OCI-LY1 (cell line): ENCODE results near the gene IMPDH2.

ENCODE experiments used
- H2AFZ ChIP-seq: fragments of 200-600 bp; sonication (generic), shearing (Covaris generic); 2 replicates; pipeline ENCODE4 v1.6.0; 2014; ENCODE audit warnings: antibody characterized with exemption, mild to moderate bottlenecking, low read length
- H3F3A ChIP-seq: fragments of 200-600 bp; sonication (generic), shearing (Covaris generic); 2 replicates; pipeline ENCODE4 v1.6.0; 2014; ENCODE audit warnings: mild to moderate bottlenecking, antibody characterized with exemption, low read length, moderate library complexity; ENCODE audit not compliant: insufficient read depth
- H3K27ac ChIP-seq: fragments of 200-600 bp; sonication (generic); 2 replicates; pipeline ENCODE4 v1.5.1; 2014; ENCODE audit warnings: low read length, mixed run types, mild to moderate bottlenecking, low read depth; ENCODE audit not compliant: poor library complexity, severe bottlenecking
- H3K27me3 ChIP-seq: fragments of 200-600 bp; sonication (generic); 2 replicates; pipeline ENCODE4 v1.6.0; 2014; ENCODE audit warnings: antibody characterized with exemption, mild to moderate bottlenecking, low read length, moderate library complexity; ENCODE audit not compliant: insufficient read depth
- H3K36me3 ChIP-seq: fragments of 200-600 bp; sonication (generic); 2 replicates; pipeline ENCODE4 v1.6.1; 2014; ENCODE audit warnings: mild to moderate bottlenecking, antibody characterized with exemption, low read length, moderate library complexity, mixed read lengths; ENCODE audit not compliant: insufficient read depth
- H3K4me1 ChIP-seq: fragments of 200-600 bp; sonication (generic); 2 replicates; pipeline ENCODE4 v1.5.1; 2014; ENCODE audit warnings: mild to moderate bottlenecking, low read length, moderate library complexity; ENCODE audit not compliant: insufficient read depth, severe bottlenecking
- H3K4me2 ChIP-seq: fragments of 200-600 bp; sonication (generic), shearing (Covaris generic); 2 replicates; pipeline ENCODE4 v1.6.1; 2014; ENCODE audit warnings: low read length
- H3K4me3 ChIP-seq: fragments of 200-600 bp; sonication (generic); 2 replicates; pipeline ENCODE4 v1.5.1; 2014; ENCODE audit warnings: low read length, low read depth, mild to moderate bottlenecking, mixed read lengths; ENCODE audit not compliant: poor library complexity, severe bottlenecking
- H3K79me2 ChIP-seq: fragments of 200-600 bp; shearing (Covaris generic); 2 replicates; pipeline ENCODE4 v1.6.1; 2016; ENCODE audit warnings: mixed run types, low read length, mixed read lengths; ENCODE audit not compliant: insufficient read depth
- H3K9ac ChIP-seq: fragments of 200-600 bp; sonication (generic), shearing (Covaris generic); 2 replicates; pipeline ENCODE4 v1.6.1; 2014; ENCODE audit warnings: mild to moderate bottlenecking, low read length, mixed read lengths
- H3K9me2 ChIP-seq: fragments of 200-600 bp; sonication (generic), shearing (Covaris generic); 2 replicates; pipeline ENCODE4 v1.6.1; 2014; ENCODE audit warnings: low read depth, mild to moderate bottlenecking, low read length, mixed read lengths
- H3K9me3 ChIP-seq: fragments of 200-600 bp; shearing (Covaris generic); 2 replicates; pipeline ENCODE4 v1.6.1; 2014; ENCODE audit warnings: low read length, mixed read lengths
- H4K20me1 ChIP-seq: fragments of 200-600 bp; sonication (generic), shearing (Covaris generic); 2 replicates; pipeline ENCODE4 v1.6.0; 2016; ENCODE audit warnings: mild to moderate bottlenecking, low read length; ENCODE audit not compliant: insufficient read depth
- EZH2 ChIP-seq: fragments of 200-600 bp; sonication (generic), shearing (Covaris generic); IDR thresholded peaks from 2 replicates; pipeline ENCODE4 v1.8.0; 2017; ENCODE audit warnings: borderline replicate concordance, mixed run types, mild to moderate bottlenecking, antibody characterized with exemption, low read length, moderate library complexity, mixed read lengths
- TF ChIP-seq, protein P1 (sequence below): fragments of 200-600 bp; sonication (generic), shearing (Covaris generic); IDR thresholded peaks from 2 replicates; pipeline ENCODE4 v1.5.1; 2017; ENCODE audit warnings: mild to moderate bottlenecking, antibody characterized with exemption, low read length, moderate library complexity, mixed read lengths

The IMPDH2 gene

DNA sequence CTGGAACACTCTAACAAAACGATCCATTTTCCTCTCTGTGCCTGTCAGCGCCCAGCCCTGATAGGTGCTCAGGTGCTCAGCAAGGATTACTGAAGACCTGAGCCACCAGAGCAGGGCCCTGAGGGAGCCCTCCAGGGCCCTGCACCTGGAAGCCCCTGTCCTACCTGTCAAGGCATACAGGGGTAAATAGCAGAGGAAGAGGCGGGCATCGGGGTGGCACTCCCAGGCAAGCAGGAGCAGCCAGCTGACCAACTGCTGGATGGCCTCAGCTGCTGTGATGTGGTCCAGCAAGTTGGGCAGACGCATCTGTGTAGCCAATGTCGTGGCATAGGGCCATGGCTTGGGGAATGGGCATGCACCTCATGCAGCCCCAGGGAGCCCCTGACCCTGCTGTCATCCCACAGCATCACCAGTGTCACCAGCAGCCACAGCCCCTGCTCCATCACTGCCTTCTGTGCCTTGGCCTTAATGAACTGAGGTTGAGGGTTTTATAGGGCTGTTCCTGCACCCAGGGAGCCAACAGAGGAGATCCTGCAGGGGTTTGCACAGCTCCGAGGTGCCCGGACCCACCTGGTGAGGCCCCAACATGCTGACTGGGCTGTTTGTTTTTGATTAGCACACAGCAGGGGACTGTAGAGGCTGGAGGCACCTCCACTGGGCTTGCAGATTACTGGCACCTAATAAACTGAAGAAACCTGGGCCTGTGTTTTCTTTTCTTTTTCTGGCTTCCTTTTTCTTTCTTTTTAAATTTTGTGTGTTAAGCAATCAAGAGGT, 29.9 kb downstream of the IMPDH2 start:
- Histone ChIP-seq H3K9me3 (no peaks in the 10 kb centered on the region), H3K79me2 (no peaks in the 10 kb centered on the region), H3K27me3 (no peaks in the 10 kb centered on the region), H3K36me3 (peaks cover 14% of the 10 kb centered on the region; the same call in 1 of the 2 replicates), H3K4me3 (no peak overlapping the region), H3K4me2 (no peak overlapping the region), H3K27ac (no peak overlapping the region), H3K4me1 (no peaks in the 10 kb centered on the region), H3K9me2 (no peaks in the 10 kb centered on the region), H3K9ac (no peak overlapping the region), H3F3A (no peaks in the 10 kb centered on the region), H4K20me1 (no peaks in the 10 kb centered on the region), H2AFZ (no peak overlapping the region)
- TF ChIP-seq EZH2: no peak
- TF ChIP-seq, protein P1, sequence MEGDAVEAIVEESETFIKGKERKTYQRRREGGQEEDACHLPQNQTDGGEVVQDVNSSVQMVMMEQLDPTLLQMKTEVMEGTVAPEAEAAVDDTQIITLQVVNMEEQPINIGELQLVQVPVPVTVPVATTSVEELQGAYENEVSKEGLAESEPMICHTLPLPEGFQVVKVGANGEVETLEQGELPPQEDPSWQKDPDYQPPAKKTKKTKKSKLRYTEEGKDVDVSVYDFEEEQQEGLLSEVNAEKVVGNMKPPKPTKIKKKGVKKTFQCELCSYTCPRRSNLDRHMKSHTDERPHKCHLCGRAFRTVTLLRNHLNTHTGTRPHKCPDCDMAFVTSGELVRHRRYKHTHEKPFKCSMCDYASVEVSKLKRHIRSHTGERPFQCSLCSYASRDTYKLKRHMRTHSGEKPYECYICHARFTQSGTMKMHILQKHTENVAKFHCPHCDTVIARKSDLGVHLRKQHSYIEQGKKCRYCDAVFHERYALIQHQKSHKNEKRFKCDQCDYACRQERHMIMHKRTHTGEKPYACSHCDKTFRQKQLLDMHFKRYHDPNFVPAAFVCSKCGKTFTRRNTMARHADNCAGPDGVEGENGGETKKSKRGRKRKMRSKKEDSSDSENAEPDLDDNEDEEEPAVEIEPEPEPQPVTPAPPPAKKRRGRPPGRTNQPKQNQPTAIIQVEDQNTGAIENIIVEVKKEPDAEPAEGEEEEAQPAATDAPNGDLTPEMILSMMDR: no peak

DNA sequence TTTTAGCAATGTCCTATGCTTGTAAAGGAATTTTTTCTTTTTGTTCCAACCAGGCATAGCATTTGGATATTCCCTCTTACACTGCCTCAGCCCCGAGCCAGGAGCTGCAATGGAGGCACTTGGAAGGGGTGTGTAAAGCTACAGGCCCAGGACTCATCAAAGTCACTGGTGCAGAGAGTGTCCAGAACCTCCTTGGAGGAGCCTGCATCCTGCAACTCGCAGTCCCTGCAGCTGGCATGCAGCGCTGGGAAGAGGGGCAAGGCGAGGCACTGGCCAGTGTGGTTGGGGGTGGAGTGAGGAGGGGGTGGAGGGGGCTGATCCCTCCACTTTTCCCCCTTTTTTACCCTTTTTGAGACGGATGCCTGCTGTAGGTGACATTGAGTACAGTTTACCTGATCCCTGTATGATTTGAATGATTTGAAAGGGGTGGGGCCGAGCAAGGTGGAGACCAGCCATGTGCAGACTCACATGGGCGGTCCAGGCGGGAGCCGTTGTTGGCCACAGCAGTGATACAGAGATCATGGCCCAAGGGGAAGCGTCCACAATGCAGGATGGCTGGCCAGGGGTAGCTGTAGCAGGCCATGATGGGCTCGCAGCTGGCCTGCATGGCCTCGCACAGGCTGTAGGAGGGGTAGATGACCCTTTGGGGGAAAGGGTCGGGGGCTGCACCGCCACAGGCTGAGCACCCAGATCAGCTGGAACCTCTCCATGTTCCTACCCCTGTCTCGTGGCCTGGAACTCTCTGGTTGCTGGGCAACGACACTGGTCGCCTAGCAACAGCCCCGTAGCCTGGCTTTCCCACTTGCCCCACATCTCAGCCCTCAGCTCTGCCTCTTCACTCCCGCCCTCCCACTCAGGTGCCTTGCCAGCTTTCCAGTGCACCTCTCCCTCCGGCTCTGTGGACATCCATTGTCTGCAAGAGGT, 31.2 kb downstream of the IMPDH2 start:
- Histone ChIP-seq H4K20me1 (no peaks in the 10 kb centered on the region), H3K36me3 (peaks cover 19% of the 10 kb centered on the region; the same call in 1 of the 2 replicates), H3F3A (no peaks in the 10 kb centered on the region), H3K9me3 (no peaks in the 10 kb centered on the region), H3K9me2 (no peaks in the 10 kb centered on the region), H3K4me3 (no peak overlapping the region), H3K4me2 (no peak overlapping the region), H3K4me1 (no peaks in the 10 kb centered on the region), H3K27ac (no peak overlapping the region), H3K79me2 (no peaks in the 10 kb centered on the region), H2AFZ (no peak overlapping the region), H3K9ac (no peak overlapping the region), H3K27me3 (no peaks in the 10 kb centered on the region)
- TF ChIP-seq EZH2: no peak
- TF ChIP-seq, protein P1: no peak

DNA sequence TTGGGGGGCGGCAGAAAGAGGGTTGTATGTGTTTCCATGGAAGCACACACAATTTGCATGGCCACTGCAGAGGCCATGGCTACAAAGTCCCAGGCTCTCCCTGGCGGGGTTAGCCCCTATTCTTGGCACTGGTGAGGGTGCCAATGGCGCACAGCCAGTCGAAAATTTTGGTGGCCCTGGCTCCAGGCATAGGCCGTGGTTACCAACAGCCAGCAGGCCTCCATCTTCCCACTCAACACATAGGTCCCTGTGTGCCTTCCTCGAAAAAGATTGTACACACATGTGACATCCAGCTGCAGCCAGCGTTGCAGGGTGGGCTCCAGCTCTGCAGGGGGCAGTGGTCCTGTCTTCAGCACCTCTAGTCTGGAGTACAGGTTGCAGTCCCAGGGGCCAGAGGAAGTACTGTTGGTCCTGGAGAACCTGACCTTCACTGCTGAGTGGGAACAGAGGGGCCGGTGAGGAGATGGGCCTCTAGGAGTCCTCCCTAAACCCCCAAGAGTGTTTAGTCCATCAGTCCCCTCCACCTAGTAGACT, 32.0 kb downstream of the IMPDH2 start:
- Histone ChIP-seq H3K4me3 (no peak overlapping the region), H3K4me1 (peaks cover under 1% of the 10 kb centered on the region), H3K79me2 (no peaks in the 10 kb centered on the region), H3K9me3 (no peaks in the 10 kb centered on the region), H3K27ac (no peak overlapping the region), H3K27me3 (no peaks in the 10 kb centered on the region), H3K4me2 (no peak overlapping the region), H4K20me1 (no peaks in the 10 kb centered on the region), H3F3A (no peaks in the 10 kb centered on the region), H2AFZ (no peak overlapping the region), H3K9me2 (no peaks in the 10 kb centered on the region), H3K36me3 (peaks cover 19% of the 10 kb centered on the region; the same call in 1 of the 2 replicates), H3K9ac (no peak overlapping the region)
- TF ChIP-seq, protein P1: no peak
- no peak for TF ChIP-seq EZH2
